Measurements from ENCODE around the gene LUC7L3.
A peak's percentile ranks its signal among the peaks of the same experiment; 100 is the strongest.

LUC7L3 gene

DNA sequence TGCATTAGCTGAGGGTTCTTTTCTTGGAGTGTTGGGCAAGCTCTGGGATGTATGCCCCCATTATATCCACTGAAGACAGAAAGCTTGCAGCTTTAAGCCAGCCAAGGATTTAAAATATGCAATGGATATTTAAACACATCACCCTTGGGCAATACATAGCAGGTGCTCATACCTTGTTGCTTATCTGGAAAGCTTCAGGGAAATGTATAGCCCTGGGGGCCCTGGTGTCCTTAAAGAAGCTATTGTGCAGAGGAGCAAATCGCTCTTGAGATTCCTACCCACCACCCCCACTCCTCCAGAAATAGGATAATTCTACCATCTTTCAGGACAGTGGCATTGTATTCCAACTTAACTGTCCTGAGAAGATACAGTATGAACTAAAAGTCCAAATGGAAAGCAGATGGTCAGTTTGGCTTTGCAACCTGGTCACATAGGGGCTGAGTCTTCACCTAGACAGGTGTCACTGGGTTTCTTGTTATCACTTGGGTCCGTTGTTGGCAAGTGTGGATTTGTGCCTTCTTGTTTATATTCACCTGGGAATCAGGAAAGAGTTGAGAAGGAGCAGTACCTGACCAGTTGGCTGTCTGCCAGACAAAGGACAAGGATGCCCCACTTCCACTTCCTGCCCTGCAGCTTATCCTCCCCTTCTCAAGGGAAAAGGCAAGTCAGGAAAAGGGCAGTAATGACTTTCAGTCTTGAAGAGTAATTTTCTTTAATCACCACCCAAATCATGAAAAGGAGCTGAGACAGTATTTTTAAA, 44.5 kb downstream of the LUC7L3 start:
- no peak for DNase-seq

DNA sequence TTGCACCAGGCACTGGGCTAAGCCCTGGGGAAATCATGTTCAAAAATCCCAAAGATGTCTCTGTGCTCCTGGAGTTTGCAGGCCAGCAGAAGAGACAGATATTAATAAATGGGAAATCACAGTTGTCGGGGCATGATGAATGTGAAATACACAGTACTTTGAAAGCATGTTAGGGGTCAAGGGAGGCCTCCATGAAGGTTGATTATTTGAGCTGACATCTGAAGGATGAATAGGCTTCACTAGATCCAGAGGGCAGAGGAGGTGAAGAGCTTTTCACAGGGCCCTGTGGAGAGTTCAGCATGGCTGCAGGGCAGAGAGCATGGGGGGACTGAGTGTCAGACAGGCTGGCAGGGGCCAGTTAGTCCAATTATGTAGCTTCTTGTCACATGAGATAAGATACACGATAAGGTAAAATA, 45.3 kb downstream of the LUC7L3 start:
- DNase-seq, result no peak

DNA sequence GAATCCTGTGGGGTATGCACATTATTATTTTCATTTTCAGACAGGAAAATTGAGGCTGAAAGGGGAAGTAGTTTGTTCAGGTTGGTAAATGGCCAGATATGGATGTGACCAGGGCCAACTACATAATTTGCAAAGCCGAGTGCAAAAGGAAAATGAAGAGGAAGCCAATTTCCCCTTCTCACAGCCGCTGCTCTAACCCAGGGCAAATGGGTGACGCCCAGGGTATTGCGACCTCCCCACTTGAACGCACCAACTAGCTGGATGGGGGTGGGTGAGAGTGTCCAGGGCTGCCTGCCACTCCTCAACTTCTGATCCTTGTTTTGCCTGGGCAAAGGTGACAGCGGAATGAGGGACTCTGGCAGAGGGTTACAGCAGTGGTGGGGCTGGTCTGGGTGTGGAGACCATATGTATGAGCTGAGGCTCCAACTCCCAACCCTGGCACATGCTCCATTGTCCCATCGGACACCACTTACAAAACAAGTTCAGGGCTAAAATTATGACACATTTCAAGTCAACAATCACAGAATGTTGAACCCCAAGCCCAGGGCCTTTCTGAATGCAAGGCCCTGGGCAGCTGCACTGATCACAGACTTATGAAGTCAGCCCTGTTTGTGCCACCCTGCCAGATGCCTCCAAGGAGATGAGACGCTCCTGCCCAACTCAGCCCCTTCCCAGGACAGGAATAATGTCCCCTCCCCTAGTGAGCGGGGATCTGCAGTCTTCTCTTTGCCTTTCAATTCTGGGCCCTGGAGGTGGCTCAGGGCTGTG, 46.2 kb downstream of the LUC7L3 start:
- no peak for DNase-seq

DNA sequence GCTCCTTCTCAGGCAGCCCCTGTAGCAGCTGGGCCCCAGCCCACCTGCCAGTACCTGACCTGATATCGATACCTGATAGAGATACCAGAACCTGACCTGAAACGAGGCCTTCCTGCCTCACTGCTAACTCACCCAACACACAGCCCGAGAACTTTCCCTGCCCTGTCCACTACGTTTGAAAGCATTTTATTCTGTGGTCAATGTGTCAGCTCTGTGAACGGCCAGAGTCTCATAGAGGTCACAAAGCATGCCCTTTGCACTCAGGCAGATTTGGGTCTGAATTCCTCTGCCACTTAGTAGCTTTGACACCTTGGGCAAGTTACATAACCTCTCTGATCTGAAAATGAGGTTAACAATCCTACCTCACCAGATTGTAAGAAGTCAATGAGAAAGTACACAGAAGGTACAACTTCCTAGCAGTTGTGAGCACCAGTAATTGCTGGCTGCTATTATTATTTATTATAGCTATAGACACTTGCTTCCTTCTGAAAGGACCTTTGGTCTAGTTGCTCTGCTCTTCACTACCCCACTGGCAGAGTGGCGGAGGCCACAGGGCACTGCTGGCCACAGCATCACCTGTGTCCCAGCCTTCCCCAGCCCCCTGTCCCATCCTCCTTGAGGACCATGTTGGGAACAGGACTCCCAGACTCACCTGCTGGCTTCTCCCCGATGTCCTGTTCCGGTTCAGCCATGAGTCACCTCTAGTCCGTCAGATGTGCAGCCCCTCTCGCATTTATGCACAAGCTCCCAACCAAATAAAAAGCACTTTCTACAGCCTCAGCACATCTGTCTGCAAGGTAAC, 47.0 kb downstream of the LUC7L3 start:
- no peak for DNase-seq

DNA sequence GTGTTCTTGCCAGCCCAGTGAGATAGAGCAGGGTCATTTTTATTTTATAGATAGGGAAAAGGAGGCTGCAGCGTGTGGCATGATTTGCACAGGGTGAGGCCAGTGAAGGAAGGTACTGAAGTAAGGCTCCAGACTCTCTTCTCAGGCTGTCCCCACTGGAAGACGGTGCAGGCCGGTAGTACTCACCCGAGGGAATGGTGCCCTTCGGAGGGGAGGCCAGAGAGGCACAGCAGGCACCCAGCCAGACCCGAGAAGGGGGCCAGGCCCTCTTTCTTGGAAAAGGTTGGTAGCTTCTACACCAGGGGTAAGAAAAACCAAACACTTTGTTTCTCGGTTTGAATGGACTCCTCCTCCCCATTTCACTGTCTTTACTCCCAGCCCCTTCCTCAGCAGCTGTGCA, 47.6 kb downstream of the LUC7L3 start:
- DNase-seq, result no peak

DNA sequence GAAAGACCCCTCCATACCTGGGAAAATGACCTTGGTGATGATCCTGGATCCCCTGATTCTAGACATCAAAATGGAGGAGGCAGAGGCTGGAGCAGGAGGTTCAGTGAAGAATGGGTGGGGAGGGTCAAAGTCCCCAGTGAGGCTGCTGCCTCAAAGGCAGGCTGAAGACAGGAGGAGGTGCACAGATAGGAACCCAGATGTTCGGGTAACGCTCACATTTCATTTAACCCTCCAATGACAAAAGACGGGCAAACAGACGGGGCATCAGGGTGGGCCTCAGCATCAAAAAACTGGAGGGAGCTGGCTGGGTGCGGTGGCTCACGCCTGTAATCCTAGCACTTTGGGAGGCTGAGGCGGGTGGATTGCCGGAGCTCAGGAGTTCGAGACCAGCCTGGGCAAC, 48.0 kb downstream of the LUC7L3 start, which contains the start of gene ANKRD40CL:
ANKRD40CL (minus strand) TSS at position 73 of the 400 bp plus-strand sequence. CDS start 605 bp downstream, outside the sequence.
- DNase-seq, result no peak

DNA sequence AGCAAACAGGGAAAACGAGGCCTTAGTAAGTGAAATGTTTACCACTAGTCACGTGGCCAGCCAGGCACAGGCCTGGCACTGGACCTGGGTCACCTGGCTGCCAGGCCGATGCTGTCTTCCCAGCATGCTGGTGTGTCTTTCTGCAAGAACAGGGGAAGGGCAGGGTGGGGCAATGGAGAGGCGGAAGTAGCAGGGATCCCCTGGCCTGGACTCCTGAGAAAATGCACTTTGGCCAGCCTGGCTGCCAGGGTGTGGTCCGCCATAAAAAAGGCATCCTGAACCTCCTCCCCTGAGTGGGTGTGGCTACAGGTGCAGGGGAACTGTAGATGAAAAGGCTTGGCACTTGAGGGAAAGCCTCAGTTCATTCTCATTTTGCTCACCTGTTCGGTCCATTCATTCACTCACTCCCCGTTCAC, 49.0 kb downstream of the LUC7L3 start:
- DNase-seq, result no peak

DNA sequence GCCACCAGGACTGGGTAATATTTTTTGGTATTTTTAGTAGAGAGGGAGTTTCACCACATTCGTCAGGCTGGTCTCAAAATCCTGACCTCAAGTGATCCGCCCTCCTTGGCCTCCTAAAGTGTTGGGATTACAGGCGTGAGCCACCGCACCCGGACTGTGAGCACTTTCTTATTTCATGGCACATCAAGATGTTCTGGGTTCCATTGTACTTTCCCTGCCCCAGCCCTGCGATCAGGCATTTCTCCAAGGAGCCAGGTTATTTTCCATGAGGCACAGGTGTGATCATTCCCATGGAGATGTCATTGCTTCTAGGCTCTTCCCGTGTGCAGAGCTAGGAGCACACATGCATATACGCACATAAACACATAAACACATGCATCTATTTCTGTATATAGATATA, 50.5 kb downstream of the LUC7L3 start:
- no peak for DNase-seq

DNA sequence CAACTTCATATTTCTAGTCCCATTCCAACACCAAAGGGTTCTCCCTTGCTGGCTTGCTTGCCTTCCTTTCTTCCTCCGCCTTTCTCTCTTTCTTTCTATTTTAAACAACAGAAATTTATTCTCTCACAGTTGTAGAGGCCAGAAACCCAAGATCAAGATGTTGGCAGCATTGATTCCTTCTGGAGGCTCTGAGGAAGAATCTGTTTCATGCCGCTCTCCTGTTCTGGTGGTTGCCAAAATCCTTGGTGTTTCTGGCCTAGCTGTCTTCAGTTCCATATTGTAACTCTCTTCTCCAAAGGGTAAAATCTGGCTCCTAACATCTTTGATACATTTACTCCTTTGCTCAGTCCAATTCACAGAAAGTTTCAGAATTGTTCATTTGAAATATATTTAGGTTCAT, 50.9 kb downstream of the LUC7L3 start:
- DNase-seq, result no peak

DNA sequence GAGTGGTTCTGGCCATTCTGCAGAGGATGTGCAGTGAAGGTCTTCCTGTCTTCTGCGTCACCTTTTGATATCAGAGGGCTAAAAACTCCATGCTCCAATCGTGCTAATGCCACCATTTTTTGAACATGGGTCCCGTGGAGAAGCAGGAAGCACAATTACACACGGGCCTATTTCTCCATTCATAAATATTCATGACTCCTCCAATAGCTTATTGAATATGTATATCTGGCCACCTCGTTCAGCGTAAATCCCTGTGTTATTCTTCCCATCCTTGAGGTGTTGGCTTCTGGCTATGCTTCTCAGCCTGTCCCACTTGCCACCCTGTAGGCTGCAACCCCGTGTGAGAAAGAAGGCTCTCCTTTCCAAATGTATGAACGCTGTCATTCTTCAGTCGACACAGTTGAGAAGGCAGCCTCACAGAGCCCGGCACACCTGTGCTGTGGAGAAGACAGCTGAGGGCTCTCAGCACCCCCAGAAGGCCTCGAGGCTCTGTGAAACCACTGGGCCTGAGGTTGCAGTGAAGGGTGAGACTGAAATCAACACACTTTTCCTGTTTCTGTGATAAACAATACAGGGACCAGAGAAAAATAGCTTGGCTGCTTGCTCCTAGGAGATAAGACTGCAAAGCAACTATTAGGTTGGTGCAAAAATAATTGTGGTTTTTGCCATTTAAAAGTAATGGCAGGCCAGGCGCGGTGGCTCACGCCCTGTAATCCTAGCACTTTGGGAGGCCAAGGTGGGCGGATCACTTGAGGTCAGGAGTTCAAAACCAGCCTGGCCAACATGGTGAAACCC, 52.8 kb downstream of the LUC7L3 start:
- DNase-seq, result no peak

DNA sequence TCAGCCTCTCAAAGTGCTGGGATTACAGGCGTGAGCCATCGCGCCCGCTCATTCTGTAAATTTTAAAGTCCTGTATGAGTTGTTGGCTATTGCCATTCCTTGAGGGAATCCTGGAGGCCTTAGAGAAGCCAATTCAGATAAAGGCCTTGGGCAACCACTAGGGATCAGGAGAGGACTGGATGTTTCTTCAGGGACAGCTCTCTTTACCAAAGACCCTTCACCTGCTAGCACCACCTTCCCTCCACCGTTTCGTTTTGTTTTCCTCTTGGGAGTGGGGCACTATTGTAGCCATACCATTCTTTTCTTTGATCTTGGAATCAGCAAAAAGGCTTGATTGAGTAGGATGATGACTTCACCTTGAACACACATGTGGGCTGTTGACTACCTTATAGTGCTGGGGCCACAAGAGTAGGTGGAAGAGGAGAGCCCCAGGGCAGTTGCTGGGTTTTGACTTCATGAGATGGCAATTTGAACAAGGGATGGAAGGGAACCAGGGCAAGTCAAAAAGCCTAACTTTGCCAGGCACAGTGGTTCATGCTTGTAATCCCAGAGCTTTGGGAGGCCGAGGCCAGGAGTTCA, 54.9 kb downstream of the LUC7L3 start:
- no peak for DNase-seq

DNA sequence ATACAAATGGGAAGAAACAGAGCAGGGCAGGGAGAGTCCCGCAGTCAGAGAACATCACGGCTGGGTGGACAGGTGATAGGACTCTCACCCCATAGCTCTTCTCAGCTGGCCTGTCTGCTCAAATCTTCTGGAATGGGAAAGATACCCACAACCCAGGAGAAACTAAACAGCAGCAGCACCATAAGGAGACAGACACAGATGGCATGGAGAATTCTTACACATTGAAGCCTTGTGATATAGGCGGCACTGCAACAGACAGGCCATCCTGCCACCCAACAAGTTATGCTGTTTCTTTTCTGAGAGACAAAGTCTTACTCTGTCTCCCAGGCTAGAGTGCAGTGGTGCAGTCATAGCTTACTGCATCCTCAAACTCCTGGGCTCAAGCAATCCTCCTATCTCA, 56.5 kb downstream of the LUC7L3 start:
- DNase-seq, result no peak

DNA sequence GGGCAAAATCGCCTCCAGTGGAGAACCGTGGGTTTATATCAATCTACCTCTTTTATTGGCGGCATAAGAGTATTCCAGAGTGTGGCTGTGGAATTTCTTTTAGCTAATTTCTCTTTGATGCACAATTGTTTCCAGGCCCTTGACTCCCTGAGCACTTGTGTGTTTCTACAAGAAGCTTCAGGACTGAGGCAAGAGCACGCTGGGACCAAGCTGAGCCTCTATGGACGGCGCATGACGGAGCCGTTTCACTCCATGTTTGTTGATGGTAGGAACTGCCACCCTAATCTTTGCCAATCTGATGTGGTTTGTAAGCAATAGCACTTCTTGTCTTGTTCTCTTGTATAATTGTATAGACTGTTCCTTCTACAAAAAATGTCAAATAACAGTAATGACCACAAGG, 59.1 kb downstream of the LUC7L3 start:
- no peak for DNase-seq

DNA sequence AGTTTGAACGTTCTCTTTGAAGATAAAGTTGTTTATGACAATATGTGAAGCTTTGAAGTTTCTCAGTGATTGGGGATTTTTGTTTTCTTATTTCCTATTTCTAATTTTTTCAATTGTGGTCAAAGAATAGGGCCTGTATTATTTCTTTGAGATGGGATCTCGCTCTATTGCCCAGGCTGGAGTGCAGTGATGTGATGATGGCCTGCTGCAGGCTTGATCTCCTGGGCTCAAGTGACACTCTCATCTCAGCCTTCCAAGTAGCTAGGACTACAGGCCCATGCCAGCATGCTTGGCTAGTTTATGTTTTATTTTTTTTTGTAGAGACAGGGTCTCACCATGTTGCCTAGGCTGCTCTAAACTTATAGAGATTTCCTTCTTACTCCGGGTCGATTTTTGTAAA, 59.6 kb downstream of the LUC7L3 start:
- DNase-seq, result no peak

DNA sequence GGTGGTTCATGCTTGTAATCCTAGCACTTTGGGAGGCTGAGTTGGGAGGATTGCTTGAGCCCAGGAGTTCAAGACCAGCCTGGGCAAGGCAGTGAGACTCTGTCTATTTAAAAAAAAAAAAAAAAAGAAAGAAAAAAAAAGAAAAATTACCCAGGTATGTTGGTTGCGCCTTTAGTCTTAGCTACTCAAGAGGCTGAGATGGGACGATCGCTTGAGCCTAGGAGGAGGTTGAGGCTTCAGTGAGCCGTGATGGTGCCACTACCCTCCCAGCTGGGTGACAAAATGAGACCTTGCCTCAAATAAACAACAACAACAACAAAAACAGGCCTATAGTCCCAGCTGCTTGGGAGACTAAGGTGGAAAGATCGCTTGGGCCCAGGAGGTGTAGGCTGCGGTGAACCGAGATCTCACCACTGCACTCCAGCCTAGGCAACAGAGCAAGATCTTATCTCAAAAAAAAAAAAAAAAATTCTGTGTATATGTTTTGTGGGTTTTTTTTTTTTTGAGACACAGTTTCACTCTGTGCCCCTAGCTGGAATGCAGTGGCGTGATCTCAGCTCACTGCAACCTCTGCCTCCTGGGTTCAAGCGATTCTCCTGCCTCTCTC, 60.4 kb downstream of the LUC7L3 start:
- peak; percentile 19 to 71 (median 41) for DNase-seq

DNA sequence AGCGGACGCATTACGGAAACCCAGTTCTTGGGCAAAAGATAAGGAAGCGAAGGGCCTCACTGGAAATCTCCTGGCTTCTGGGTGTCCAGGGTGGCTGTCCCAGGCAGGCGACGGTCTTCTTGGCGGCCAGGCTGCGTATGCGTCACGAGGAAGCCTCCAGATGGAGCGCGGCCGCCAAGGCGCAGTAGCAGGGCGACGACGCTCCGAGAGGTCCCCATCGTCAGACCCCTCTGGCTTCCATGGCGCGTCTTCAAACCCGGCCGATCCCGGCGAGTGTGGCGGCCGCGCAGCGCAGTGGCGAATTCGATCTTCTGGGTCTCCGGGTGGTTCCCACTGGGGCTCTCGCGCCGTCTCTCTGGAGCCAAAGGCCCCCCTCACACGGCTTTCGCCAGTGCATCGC, 61.8 kb downstream of the LUC7L3 start:
- no peak for DNase-seq

DNA sequence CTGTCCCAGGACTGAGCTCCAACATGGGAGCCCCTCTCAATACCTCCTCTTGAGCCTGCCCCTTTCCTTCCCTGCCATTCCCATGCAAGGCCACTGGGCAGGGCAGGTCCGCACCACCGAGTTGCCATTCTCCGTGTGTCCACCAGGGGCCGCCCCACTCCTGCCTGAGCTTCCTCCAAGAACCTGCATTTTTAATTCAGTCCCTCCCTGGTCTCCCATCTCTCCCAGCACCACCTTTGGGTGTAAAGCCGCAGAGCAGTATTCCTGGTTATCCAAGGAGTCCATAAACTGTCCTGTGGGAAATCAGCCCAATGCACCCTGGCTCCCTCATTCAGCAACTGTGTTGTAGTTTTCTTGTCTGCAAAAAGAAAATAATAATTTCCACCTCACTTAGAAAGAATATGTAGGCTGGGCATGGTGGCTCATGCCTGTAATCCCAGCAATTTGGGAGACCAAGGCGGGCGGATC, 63.8 kb downstream of the LUC7L3 start:
- peak; percentile 38 to 79 (median 69) for DNase-seq

DNA sequence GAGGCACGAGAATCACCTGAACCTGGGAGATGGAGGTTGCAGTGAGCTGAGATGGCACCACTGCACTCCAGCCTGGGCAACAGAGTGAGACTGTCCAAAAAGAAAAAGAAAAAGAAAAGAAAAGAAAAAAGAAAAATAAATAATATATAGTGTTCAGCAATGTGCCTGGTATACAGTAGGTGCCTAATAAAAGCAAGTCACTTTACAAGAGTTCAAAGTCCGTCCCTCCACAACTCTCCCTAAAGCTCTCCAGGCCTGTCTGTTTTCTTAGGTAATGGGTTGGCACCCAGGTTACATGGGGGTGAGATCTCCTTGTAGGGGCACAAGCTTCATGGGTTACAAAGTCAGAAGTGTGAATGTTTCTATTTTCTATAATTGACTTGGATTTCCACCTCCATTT, 64.5 kb downstream of the LUC7L3 start:
- no peak for DNase-seq

DNA sequence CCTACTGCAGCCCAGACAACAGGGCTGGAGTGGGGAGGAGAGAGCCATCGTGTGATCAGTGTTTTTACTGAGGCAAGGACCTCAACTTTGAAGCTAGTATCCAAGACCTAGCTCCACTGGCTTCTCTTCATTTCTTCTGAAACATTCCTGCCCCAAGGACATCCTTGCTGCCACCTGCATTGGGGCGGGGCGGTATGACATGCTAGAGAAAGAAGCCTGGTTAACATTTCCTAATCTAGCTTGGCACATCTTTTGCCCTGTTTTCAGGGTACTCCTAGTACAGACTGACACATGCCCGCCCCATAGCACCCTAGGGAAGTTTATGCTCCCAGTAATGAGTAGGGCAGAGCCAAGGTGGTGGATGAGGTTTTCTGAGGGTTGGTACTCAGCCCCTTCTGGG, 65.7 kb downstream of the LUC7L3 start:
- no peak for DNase-seq

DNA sequence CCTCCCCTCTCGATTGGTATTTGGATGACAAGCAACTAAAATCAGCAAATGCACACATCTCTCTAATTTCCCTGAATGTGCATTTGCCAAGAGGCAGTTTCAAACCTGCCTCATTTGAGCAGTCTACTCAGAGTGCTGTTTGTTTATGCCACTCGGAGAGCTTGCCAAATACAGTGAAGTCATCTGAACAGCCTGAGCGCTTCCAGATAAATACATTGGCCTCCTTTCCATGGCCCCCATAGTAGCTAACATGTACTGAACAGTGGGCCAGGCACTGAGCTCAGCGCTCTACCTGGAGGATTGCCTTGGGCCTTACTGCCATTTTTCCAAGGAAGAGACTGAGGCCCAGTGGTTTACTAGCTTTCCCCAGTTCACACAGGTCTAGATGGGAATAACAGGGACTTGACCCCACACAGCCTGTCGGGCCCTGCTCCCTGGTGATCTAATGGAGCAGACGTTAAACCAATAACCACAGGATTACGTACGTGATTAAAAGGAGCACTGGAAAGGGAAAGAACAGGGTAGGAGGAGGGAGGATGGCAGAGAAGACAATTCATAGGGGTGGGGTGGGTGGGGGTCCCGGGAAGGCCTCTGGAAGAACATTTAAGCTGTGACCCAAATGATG, 66.7 kb downstream of the LUC7L3 start:
- no peak for DNase-seq

DNA sequence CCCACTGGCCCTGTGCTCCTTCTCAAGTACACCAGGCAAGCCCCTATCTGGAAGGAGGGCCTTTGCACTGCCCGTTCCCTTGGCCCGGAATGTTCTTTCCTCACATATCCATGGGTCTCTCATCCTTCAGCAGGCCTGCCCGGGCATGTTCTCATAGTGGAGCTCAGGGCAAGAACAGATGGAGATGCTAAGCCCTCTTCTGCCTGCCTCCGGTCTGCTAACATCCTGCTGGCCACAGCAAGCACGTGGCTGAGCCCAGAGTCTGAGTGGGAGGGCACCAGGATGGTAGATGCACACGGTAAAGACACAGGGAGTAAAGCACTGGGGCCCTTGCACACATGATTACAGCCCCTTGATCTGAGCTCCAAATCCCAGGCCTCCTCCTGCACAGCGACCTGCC, 67.7 kb downstream of the LUC7L3 start:
- no peak for DNase-seq
